Suprapubic skin (tissue), 3 donors: ENCODE results near the gene UTF1.

Source experiments
- POLR2A ChIP-seq, 2 donors: fragments of 450-650 bp; IDR thresholded peaks; one replicate each; pipeline ENCODE4 v1.6.1; 2017; ENCODE audit warnings: antibody characterized with exemption in 2 of 2, mild to moderate bottlenecking in 2 of 2, moderate library complexity in 2 of 2
- TF ChIP-seq, protein P1 (sequence below), 2 donors: fragments of 200-600 bp in 1 of 2; fragments of 450-650 bp in 1 of 2; sonication (generic) in 1 of 2; IDR thresholded peaks; one replicate each; pipeline ENCODE4 v1.5.1; 2016 to 2019; ENCODE audit warnings: antibody characterized with exemption in 2 of 2, mild to moderate bottlenecking in 1 of 2, moderate library complexity in 1 of 2

GRCh38 chr10:133276100-133276434 lies 46.0 kb downstream of the UTF1 start:
- TF ChIP-seq POLR2A (IDR thresholded peaks at IDR 0.05), result no peak
- TF ChIP-seq, protein P1, sequence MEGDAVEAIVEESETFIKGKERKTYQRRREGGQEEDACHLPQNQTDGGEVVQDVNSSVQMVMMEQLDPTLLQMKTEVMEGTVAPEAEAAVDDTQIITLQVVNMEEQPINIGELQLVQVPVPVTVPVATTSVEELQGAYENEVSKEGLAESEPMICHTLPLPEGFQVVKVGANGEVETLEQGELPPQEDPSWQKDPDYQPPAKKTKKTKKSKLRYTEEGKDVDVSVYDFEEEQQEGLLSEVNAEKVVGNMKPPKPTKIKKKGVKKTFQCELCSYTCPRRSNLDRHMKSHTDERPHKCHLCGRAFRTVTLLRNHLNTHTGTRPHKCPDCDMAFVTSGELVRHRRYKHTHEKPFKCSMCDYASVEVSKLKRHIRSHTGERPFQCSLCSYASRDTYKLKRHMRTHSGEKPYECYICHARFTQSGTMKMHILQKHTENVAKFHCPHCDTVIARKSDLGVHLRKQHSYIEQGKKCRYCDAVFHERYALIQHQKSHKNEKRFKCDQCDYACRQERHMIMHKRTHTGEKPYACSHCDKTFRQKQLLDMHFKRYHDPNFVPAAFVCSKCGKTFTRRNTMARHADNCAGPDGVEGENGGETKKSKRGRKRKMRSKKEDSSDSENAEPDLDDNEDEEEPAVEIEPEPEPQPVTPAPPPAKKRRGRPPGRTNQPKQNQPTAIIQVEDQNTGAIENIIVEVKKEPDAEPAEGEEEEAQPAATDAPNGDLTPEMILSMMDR (IDR thresholded peaks at IDR 0.05), result no peak
